Esophagus squamous epithelium (tissue), 4 donors: ENCODE results near the gene CHEK1.

ENCODE experiments used
- POLR2A ChIP-seq, 4 donors: fragments of 450-650 bp; IDR thresholded peaks; one replicate each; pipeline ENCODE4 v1.6.1; 2017; ENCODE audit warnings: antibody characterized with exemption in 4 of 4, mild to moderate bottlenecking in 4 of 4, moderate library complexity in 3 of 4
- TF ChIP-seq, protein P1 (sequence below), 6 experiments: fragments of 450-650 bp in 4 of 6; fragments of 200-600 bp in 2 of 6; sonication (generic) in 2 of 6; IDR thresholded peaks; one replicate each; pipeline ENCODE4 v1.5.1; 2016 to 2019; ENCODE audit warnings: antibody characterized with exemption in 6 of 6, mild to moderate bottlenecking in 4 of 6, moderate library complexity in 4 of 6

DNA sequence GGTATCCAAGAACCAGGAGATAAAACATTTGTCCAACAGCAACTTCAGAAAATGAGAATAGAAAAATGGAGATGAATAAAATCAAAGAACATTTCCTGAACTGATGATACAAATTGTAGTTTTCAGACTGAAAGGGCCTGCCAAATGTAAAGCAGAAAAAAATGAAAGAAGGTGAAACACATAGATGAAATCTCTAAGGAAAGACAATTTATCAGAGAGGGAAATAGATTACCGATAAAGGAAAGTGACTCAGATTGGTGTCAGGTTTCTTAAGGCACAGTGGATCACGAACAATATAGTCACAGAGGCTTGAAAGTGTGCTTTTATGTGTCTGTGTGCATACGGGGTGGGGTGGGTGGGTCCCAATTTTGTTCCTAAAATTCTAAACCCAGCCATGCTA lies 36.5 kb upstream of the CHEK1 start:
- TF ChIP-seq, protein P1, sequence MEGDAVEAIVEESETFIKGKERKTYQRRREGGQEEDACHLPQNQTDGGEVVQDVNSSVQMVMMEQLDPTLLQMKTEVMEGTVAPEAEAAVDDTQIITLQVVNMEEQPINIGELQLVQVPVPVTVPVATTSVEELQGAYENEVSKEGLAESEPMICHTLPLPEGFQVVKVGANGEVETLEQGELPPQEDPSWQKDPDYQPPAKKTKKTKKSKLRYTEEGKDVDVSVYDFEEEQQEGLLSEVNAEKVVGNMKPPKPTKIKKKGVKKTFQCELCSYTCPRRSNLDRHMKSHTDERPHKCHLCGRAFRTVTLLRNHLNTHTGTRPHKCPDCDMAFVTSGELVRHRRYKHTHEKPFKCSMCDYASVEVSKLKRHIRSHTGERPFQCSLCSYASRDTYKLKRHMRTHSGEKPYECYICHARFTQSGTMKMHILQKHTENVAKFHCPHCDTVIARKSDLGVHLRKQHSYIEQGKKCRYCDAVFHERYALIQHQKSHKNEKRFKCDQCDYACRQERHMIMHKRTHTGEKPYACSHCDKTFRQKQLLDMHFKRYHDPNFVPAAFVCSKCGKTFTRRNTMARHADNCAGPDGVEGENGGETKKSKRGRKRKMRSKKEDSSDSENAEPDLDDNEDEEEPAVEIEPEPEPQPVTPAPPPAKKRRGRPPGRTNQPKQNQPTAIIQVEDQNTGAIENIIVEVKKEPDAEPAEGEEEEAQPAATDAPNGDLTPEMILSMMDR (IDR thresholded peaks at IDR 0.05), result no peak
- TF ChIP-seq POLR2A (IDR thresholded peaks at IDR 0.05), result no peak
